RWPE2 (cell line): Measurements from ENCODE around the gene SH3BP1.

Experiments
- ATAC-seq: fragments of 200-7000 bp; cut with Tn5 transposase; 3 replicates; pipeline ENCODE4 v1.9.1; 2021; ENCODE audit warnings: low read depth
- DNase-seq: peaks from one replicate; pipeline ENCODE4 v3.0.0-alpha.2; 2020; ENCODE audit warnings: low spot score
- H3K27ac ChIP-seq: fragments of 450-650 bp; 2 replicates; pipeline ENCODE4 v1.5.1; 2017; ENCODE audit warnings: mild to moderate bottlenecking; ENCODE audit not compliant: poor library complexity, severe bottlenecking
- H3K27me3 ChIP-seq: fragments of 250-450 bp; sonication (Bioruptor Pico); 2 replicates; pipeline ENCODE4 v1.5.1; 2021; ENCODE audit warnings: mild to moderate bottlenecking, moderate library complexity; ENCODE audit not compliant: insufficient read depth, poor library complexity, severe bottlenecking
- H3K36me3 ChIP-seq: fragments of 250-450 bp; sonication (Bioruptor Pico); 2 replicates; pipeline ENCODE4 v1.5.1; 2020; ENCODE audit warnings: low read depth, mild to moderate bottlenecking, moderate library complexity
- H3K4me1 ChIP-seq: fragments of 250-450 bp; sonication (Bioruptor Pico); 2 replicates; pipeline ENCODE4 v1.5.1; 2021; ENCODE audit warnings: mild to moderate bottlenecking, moderate library complexity; ENCODE audit not compliant: insufficient read depth, poor library complexity, severe bottlenecking
- H3K4me3 ChIP-seq: fragments of 250-450 bp; sonication (Bioruptor Pico); 2 replicates; pipeline ENCODE4 v1.5.1; 2021; ENCODE audit warnings: mild to moderate bottlenecking, moderate library complexity; ENCODE audit not compliant: severe bottlenecking
- H3K9me3 ChIP-seq: fragments of 250-450 bp; sonication (Bioruptor Pico); 2 replicates; pipeline ENCODE4 v1.5.1; 2021; ENCODE audit warnings: mild to moderate bottlenecking, moderate library complexity; ENCODE audit not compliant: severe bottlenecking
- TF ChIP-seq, protein P1 (sequence below): fragments of 450-650 bp; IDR thresholded peaks from one replicate; pipeline ENCODE4 v1.5.1; 2017; ENCODE audit warnings: mild to moderate bottlenecking, moderate library complexity; ENCODE audit not compliant: poor library complexity, severe bottlenecking

Gene SH3BP1

GRCh38 chr22:37705205-37705604 lies 65.7 kb downstream of the SH3BP1 start:
- no peak overlapping the region for H3K4me3 ChIP-seq
- no peaks in the 10 kb centered on the region for H3K9me3 ChIP-seq
- H3K4me1 ChIP-seq: no peaks in the 10 kb centered on the region
- TF ChIP-seq, protein P1, sequence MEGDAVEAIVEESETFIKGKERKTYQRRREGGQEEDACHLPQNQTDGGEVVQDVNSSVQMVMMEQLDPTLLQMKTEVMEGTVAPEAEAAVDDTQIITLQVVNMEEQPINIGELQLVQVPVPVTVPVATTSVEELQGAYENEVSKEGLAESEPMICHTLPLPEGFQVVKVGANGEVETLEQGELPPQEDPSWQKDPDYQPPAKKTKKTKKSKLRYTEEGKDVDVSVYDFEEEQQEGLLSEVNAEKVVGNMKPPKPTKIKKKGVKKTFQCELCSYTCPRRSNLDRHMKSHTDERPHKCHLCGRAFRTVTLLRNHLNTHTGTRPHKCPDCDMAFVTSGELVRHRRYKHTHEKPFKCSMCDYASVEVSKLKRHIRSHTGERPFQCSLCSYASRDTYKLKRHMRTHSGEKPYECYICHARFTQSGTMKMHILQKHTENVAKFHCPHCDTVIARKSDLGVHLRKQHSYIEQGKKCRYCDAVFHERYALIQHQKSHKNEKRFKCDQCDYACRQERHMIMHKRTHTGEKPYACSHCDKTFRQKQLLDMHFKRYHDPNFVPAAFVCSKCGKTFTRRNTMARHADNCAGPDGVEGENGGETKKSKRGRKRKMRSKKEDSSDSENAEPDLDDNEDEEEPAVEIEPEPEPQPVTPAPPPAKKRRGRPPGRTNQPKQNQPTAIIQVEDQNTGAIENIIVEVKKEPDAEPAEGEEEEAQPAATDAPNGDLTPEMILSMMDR: no peak
- no peaks in the 10 kb centered on the region for H3K27me3 ChIP-seq
- no peaks in the 10 kb centered on the region for H3K36me3 ChIP-seq
- no peak overlapping the region for H3K27ac ChIP-seq
- ATAC-seq: no peak
- no peak for DNase-seq
